Keratinocyte (primary cell): Measurements from ENCODE around the gene NCLN.

Experiments used
- EZH2 ChIP-seq: IDR thresholded peaks from one replicate; pipeline ENCODE4 v1.6.1; 2012; ENCODE audit warnings: inconsistent platforms, mild to moderate bottlenecking, low read length, moderate library complexity
- TF ChIP-seq, protein P1 (sequence below), 3 experiments: IDR thresholded peaks in 1 of 3; conservative IDR thresholded peaks in 1 of 3; optimal IDR thresholded peaks in 1 of 3; 2 replicates in 2 of 3; 3 replicates in 1 of 3; pipeline versions ENCODE3 to v1.5.1; 2011; ENCODE audit warnings: low read length in 3 of 3, mild to moderate bottlenecking in 3 of 3, moderate library complexity in 2 of 3, control low read depth in 1 of 3, inconsistent platforms in 1 of 3; ENCODE audit not compliant: insufficient read depth in 2 of 3; ENCODE audit errors: extremely low read depth in 1 of 3

DNA sequence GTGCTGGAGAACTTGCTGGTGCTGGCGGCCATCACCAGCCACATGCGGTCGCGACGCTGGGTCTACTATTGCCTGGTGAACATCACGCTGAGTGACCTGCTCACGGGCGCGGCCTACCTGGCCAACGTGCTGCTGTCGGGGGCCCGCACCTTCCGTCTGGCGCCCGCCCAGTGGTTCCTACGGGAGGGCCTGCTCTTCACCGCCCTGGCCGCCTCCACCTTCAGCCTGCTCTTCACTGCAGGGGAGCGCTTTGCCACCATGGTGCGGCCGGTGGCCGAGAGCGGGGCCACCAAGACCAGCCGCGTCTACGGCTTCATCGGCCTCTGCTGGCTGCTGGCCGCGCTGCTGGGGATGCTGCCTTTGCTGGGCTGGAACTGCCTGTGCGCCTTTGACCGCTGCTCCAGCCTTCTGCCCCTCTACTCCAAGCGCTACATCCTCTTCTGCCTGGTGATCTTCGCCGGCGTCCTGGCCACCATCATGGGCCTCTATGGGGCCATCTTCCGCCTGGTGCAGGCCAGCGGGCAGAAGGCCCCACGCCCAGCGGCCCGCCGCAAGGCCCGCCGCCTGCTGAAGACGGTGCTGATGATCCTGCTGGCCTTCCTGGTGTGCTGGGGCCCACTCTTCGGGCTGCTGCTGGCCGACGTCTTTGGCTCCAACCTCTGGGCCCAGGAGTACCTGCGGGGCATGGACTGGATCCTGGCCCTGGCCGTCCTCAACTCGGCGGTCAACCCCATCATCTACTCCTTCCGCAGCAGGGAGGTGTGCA lies 6.6 kb upstream of the NCLN start:
- no peak for TF ChIP-seq EZH2
- TF ChIP-seq, protein P1, sequence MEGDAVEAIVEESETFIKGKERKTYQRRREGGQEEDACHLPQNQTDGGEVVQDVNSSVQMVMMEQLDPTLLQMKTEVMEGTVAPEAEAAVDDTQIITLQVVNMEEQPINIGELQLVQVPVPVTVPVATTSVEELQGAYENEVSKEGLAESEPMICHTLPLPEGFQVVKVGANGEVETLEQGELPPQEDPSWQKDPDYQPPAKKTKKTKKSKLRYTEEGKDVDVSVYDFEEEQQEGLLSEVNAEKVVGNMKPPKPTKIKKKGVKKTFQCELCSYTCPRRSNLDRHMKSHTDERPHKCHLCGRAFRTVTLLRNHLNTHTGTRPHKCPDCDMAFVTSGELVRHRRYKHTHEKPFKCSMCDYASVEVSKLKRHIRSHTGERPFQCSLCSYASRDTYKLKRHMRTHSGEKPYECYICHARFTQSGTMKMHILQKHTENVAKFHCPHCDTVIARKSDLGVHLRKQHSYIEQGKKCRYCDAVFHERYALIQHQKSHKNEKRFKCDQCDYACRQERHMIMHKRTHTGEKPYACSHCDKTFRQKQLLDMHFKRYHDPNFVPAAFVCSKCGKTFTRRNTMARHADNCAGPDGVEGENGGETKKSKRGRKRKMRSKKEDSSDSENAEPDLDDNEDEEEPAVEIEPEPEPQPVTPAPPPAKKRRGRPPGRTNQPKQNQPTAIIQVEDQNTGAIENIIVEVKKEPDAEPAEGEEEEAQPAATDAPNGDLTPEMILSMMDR (optimal IDR thresholded peaks at IDR 0.05 in 1 of 3, IDR thresholded peaks at IDR 0.05 in 1 of 3, conservative IDR thresholded peaks at IDR 0.05 in 1 of 3; ENCODE audit: extremely low read depth in 1 of 3, insufficient read depth in 2 of 3, low read length in 3 of 3): no peak
